ENCODE results near the gene OR8G1. TPM values are rescaled to one million over a fixed set of nuclear protein-coding genes. Genes with fewer than 3 reads are reported as not detected.

The OR8G1 gene
- not detected for total RNA-seq

- no peaks in the 10 kb centered on the region for H3K36me3 ChIP-seq
- H3K27ac ChIP-seq: no peak within 1 kb of the TSS
- H3K4me1 ChIP-seq: no peaks in the 10 kb centered on the region
- TF ChIP-seq POLR2A (IDR thresholded peaks at IDR 0.05): no peak
- TF ChIP-seq CTCF (IDR thresholded peaks at IDR 0.05): no peak
- no peaks in the 10 kb centered on the region for H3K27me3 ChIP-seq
- H3K9me3 ChIP-seq: no peaks in the 10 kb centered on the region
- H3K4me3 ChIP-seq: no peak within 1 kb of the TSS
- intact Hi-C loops (cut with DNase I; ENCODE audit: low total_unique reads): no loop called here
- no peak for DNase-seq
Observed at GRCh38 chr11:124240621-124241397, at the start of gene OR8G1. Gene OR8G1 (plus strand): TSS chr11:124241095. CDS start chr11:124249676, 8,581 bp downstream.

GRCh38 chr11:124193221-124194010 lies 47.5 kb upstream of the OR8G1 start:
- no peak overlapping the region for H3K4me3 ChIP-seq
- TF ChIP-seq POLR2A (IDR thresholded peaks at IDR 0.05) (no peak), CTCF (IDR thresholded peaks at IDR 0.05) (no peak)
- no peak overlapping the region for H3K27ac ChIP-seq
- H3K27me3 ChIP-seq: no peaks in the 10 kb centered on the region
- intact Hi-C loops (cut with DNase I; ENCODE audit: low total_unique reads): no loop called here
- no peaks in the 10 kb centered on the region for H3K4me1 ChIP-seq
- H3K9me3 ChIP-seq: no peaks in the 10 kb centered on the region
- no peak for DNase-seq
- H3K36me3 ChIP-seq: no peaks in the 10 kb centered on the region

- TF ChIP-seq POLR2A (IDR thresholded peaks at IDR 0.05) (no peak), CTCF (IDR thresholded peaks at IDR 0.05) (no peak)
- DNase-seq: no peak
- Histone ChIP-seq H3K36me3 (no peaks in the 10 kb centered on the region), H3K27me3 (no peaks in the 10 kb centered on the region), H3K4me3 (no peak overlapping the region), H3K9me3 (no peaks in the 10 kb centered on the region), H3K27ac (no peak overlapping the region), H3K4me1 (no peaks in the 10 kb centered on the region)
- intact Hi-C loops (cut with DNase I; ENCODE audit: low total_unique reads): no loop called here
Observed at GRCh38 chr11:124194293-124195188, 46.4 kb upstream of the OR8G1 start.

GRCh38 chr11:124195189-124195734 lies 45.6 kb upstream of the OR8G1 start:
- Histone ChIP-seq H3K4me3 (no peak overlapping the region), H3K27ac (no peak overlapping the region), H3K36me3 (no peaks in the 10 kb centered on the region), H3K9me3 (no peaks in the 10 kb centered on the region), H3K4me1 (no peaks in the 10 kb centered on the region), H3K27me3 (no peaks in the 10 kb centered on the region)
- TF ChIP-seq POLR2A (IDR thresholded peaks at IDR 0.05): no peak
- TF ChIP-seq CTCF (IDR thresholded peaks at IDR 0.05): peak in 2 of 4 experiments; percentile 15 to 20
- DNase-seq: no peak
- intact Hi-C loops (cut with DNase I; ENCODE audit: low total_unique reads): no loop called here

Data from uterus (tissue), 4 donors.